Measurements from ENCODE around the gene DNAH6.

DNA sequence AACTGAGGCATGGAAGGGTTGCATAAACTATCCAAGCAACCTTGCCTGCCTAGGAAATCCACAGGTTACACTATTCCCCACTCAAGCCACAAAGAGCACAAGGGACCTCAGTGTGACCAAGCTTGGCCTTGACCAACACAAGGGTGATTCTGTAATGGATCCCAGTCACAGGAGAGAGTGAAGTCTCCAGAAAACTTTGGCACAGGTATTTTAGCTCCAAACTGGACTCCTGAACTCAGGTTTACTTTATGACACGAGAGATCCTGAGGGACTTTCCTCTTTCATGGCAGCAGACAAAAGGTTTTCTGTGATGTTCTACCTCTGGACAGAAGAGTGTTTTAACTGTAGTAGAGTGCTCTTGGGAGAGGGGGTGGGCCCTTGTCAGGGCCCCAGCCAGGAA, 195.4 kb downstream of the DNAH6 start:
- TF ChIP-seq, protein P1, sequence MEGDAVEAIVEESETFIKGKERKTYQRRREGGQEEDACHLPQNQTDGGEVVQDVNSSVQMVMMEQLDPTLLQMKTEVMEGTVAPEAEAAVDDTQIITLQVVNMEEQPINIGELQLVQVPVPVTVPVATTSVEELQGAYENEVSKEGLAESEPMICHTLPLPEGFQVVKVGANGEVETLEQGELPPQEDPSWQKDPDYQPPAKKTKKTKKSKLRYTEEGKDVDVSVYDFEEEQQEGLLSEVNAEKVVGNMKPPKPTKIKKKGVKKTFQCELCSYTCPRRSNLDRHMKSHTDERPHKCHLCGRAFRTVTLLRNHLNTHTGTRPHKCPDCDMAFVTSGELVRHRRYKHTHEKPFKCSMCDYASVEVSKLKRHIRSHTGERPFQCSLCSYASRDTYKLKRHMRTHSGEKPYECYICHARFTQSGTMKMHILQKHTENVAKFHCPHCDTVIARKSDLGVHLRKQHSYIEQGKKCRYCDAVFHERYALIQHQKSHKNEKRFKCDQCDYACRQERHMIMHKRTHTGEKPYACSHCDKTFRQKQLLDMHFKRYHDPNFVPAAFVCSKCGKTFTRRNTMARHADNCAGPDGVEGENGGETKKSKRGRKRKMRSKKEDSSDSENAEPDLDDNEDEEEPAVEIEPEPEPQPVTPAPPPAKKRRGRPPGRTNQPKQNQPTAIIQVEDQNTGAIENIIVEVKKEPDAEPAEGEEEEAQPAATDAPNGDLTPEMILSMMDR (IDR thresholded peaks at IDR 0.05) = no peak
- TF ChIP-seq POLR2A (IDR thresholded peaks at IDR 0.05) = no peak
- TF ChIP-seq POLR2AphosphoS5 (IDR thresholded peaks at IDR 0.05) = no peak
